Loucy (cell line): ENCODE results near the gene PIGB.

Experiments
- CTCF ChIP-seq: fragments of 200-600 bp; sonication (generic); conservative IDR thresholded peaks from 2 replicates; pipeline ENCODE4 v1.5.1; 2014; ENCODE audit warnings: mild to moderate bottlenecking, antibody characterized with exemption, low read length
- EZH2phosphoT487 ChIP-seq: fragments of 200-600 bp; IDR thresholded peaks from 2 replicates; pipeline ENCODE4 v1.6.1; 2018; ENCODE audit warnings: antibody characterized with exemption, mild to moderate bottlenecking, moderate library complexity, borderline replicate concordance

- TF ChIP-seq CTCF (no peak), EZH2phosphoT487 (no peak)
These were observed 43.6 kb downstream of the PIGB start for GRCh38 chr15:55362641-55363040.
